ENCODE results near the gene LRTM2.

Gene LRTM2

DNA sequence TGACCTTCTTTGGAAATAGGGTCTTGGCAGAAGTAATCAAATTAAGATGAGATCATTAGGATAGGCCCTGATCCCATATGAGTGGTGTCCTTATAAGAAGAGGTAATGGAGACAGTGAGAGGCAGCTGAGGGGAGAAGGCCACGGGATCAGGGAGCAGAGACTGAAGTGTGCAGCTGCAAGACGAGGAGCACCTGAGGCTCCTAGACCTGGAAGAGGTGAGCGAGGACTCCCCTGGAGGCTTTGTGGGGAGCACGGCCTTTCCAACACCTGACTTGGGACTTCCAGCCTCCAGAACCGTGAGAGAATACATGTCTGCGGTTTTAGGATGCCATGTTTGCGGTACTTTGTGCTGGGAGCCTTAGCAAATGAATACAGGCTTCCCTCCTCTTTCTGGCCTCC, 37.5 kb downstream of the LRTM2 start:
- no peak overlapping the region for H2AFZ ChIP-seq (ENCODE audit: low read length)
- no peaks in the 10 kb centered on the region for H3K4me1 ChIP-seq (ENCODE audit: control insufficient read depth in 2 of 2, insufficient read depth in 1 of 2, low read depth in 1 of 2, low read length in 2 of 2)
- H3K36me3 ChIP-seq (replicated peaks in 1 of 2; ENCODE audit: control insufficient read depth in 2 of 2, insufficient read depth in 2 of 2, low read length in 2 of 2): no peaks in the 10 kb centered on the region
- no peak overlapping the region for H2BK15ac ChIP-seq (ENCODE audit: low read length)
- no peak overlapping the region for H3K9ac ChIP-seq (ENCODE audit: low read depth, low read length, poor library complexity)
- H3K27ac ChIP-seq (replicated peaks; ENCODE audit: low read length): no peak overlapping the region
- H2BK5ac ChIP-seq (ENCODE audit: low read length): no peak overlapping the region
- peaks cover 0 to 32% of the 10 kb centered on the region in 2 donors for H3K9me3 ChIP-seq (replicated peaks in 1 of 2; ENCODE audit: control insufficient read depth in 2 of 2, insufficient read depth in 1 of 2, low read depth in 1 of 2, low read length in 2 of 2)
- no peak overlapping the region for H3K18ac ChIP-seq (ENCODE audit: low read length)
- H3K4ac ChIP-seq (ENCODE audit: low read length): no peak overlapping the region
- H4K8ac ChIP-seq (ENCODE audit: low read depth, low read length): no peak overlapping the region
- no peak overlapping the region for H2AK5ac ChIP-seq (ENCODE audit: low read depth, low read length)
- H3K23ac ChIP-seq (ENCODE audit: low read depth, low read length, poor library complexity): no peak overlapping the region
- H3K4me3 ChIP-seq (ENCODE audit: low read length in 2 of 2): no peak overlapping the region
- WGBS, 2 donors (ENCODE audit: extremely low coverage in 2 of 2, insufficient read length in 2 of 2, insufficient replicate concordance in 1 of 2): no CpG with 5 or more reads among the region's 7 CpGs
- peaks cover 0 to 29% (median 0%) of the 10 kb centered on the region in 3 experiments for H3K27me3 ChIP-seq (ENCODE audit: control insufficient read depth in 3 of 3, insufficient read depth in 3 of 3, low read depth in 1 of 3, low read length in 3 of 3)
- no peak overlapping the region for H4K91ac ChIP-seq (ENCODE audit: low read depth, low read length, poor library complexity)
- H3K14ac ChIP-seq (ENCODE audit: low read length): no peak overlapping the region
- DNase-seq (ENCODE audit: low spot score): no peak
- no peak overlapping the region for H3K4me2 ChIP-seq (ENCODE audit: insufficient read depth, low read length, poor library complexity, severe bottlenecking)
- no peak overlapping the region for H2BK120ac ChIP-seq (ENCODE audit: low read depth, low read length)
- no peaks in the 10 kb centered on the region for H3K79me1 ChIP-seq (ENCODE audit: low read depth, low read length)
- H2BK12ac ChIP-seq (ENCODE audit: low read length): no peak overlapping the region

- no peak overlapping the region for H3K9ac ChIP-seq (ENCODE audit: low read depth, low read length, poor library complexity)
- H3K14ac ChIP-seq (ENCODE audit: low read length): no peak overlapping the region
- H3K27ac ChIP-seq (replicated peaks; ENCODE audit: low read length): no peak overlapping the region
- peak overlapping the region; percentile 46 for H3K18ac ChIP-seq (ENCODE audit: low read length)
- H4K91ac ChIP-seq (ENCODE audit: low read depth, low read length, poor library complexity): no peak overlapping the region
- no peak overlapping the region for H3K4me3 ChIP-seq (ENCODE audit: low read length in 2 of 2)
- no CpG with 5 or more reads among the region's 11 CpGs for WGBS, 2 donors (ENCODE audit: extremely low coverage in 2 of 2, insufficient read length in 2 of 2, insufficient replicate concordance in 1 of 2)
- H3K4me2 ChIP-seq (ENCODE audit: insufficient read depth, low read length, poor library complexity, severe bottlenecking): no peak overlapping the region
- H3K27me3 ChIP-seq (ENCODE audit: control insufficient read depth in 3 of 3, insufficient read depth in 3 of 3, low read depth in 1 of 3, low read length in 3 of 3): peaks cover 0 to 29% (median 0%) of the 10 kb centered on the region in 3 experiments
- no peak overlapping the region for H2BK12ac ChIP-seq (ENCODE audit: low read length)
- no peaks in the 10 kb centered on the region for H3K79me1 ChIP-seq (ENCODE audit: low read depth, low read length)
- H2AFZ ChIP-seq (ENCODE audit: low read length): no peak overlapping the region
- no peak for DNase-seq (ENCODE audit: low spot score)
- no peak overlapping the region for H3K23ac ChIP-seq (ENCODE audit: low read depth, low read length, poor library complexity)
- no peak overlapping the region for H2AK5ac ChIP-seq (ENCODE audit: low read depth, low read length)
- H2BK15ac ChIP-seq (ENCODE audit: low read length): no peak overlapping the region
- peaks cover 0 to 30% of the 10 kb centered on the region in 2 donors for H3K9me3 ChIP-seq (replicated peaks in 1 of 2; ENCODE audit: control insufficient read depth in 2 of 2, insufficient read depth in 1 of 2, low read depth in 1 of 2, low read length in 2 of 2)
- no peak overlapping the region for H4K8ac ChIP-seq (ENCODE audit: low read depth, low read length)
- no peak overlapping the region for H3K4ac ChIP-seq (ENCODE audit: low read length)
- H2BK120ac ChIP-seq (ENCODE audit: low read depth, low read length): no peak overlapping the region
- no peak overlapping the region for H2BK5ac ChIP-seq (ENCODE audit: low read length)
- no peaks in the 10 kb centered on the region for H3K4me1 ChIP-seq (ENCODE audit: control insufficient read depth in 2 of 2, insufficient read depth in 1 of 2, low read depth in 1 of 2, low read length in 2 of 2)
- no peaks in the 10 kb centered on the region for H3K36me3 ChIP-seq (replicated peaks in 1 of 2; ENCODE audit: control insufficient read depth in 2 of 2, insufficient read depth in 2 of 2, low read length in 2 of 2)
These were observed 38.1 kb downstream of the LRTM2 start for GRCh38 chr12:1858456-1858855.

GRCh38 chr12:1859643-1860042, 39.3 kb downstream of the LRTM2 start:
- no peak overlapping the region for H2BK120ac ChIP-seq (ENCODE audit: low read depth, low read length)
- peaks cover 0 to 28% of the 10 kb centered on the region in 2 donors for H3K9me3 ChIP-seq (replicated peaks in 1 of 2; ENCODE audit: control insufficient read depth in 2 of 2, insufficient read depth in 1 of 2, low read depth in 1 of 2, low read length in 2 of 2)
- no peak overlapping the region for H3K4ac ChIP-seq (ENCODE audit: low read length)
- H4K91ac ChIP-seq (ENCODE audit: low read depth, low read length, poor library complexity): no peak overlapping the region
- peak overlapping the region in 1 of 2 donors; percentile 31 for H3K4me3 ChIP-seq (ENCODE audit: low read length in 2 of 2)
- no peaks in the 10 kb centered on the region for H3K36me3 ChIP-seq (replicated peaks in 1 of 2; ENCODE audit: control insufficient read depth in 2 of 2, insufficient read depth in 2 of 2, low read length in 2 of 2)
- DNase-seq (ENCODE audit: low spot score): no peak
- H2BK15ac ChIP-seq (ENCODE audit: low read length): no peak overlapping the region
- H3K27me3 ChIP-seq (ENCODE audit: control insufficient read depth in 3 of 3, insufficient read depth in 3 of 3, low read depth in 1 of 3, low read length in 3 of 3): peaks cover 0 to 26% (median 0%) of the 10 kb centered on the region in 3 experiments
- H2AK5ac ChIP-seq (ENCODE audit: low read depth, low read length): no peak overlapping the region
- H3K4me1 ChIP-seq (ENCODE audit: control insufficient read depth in 2 of 2, insufficient read depth in 1 of 2, low read depth in 1 of 2, low read length in 2 of 2): no peaks in the 10 kb centered on the region
- no peak overlapping the region for H3K14ac ChIP-seq (ENCODE audit: low read length)
- H4K8ac ChIP-seq (ENCODE audit: low read depth, low read length): no peak overlapping the region
- H3K27ac ChIP-seq (replicated peaks; ENCODE audit: low read length): no peak overlapping the region
- no peak overlapping the region for H2BK12ac ChIP-seq (ENCODE audit: low read length)
- no peak overlapping the region for H3K18ac ChIP-seq (ENCODE audit: low read length)
- no peak overlapping the region for H2AFZ ChIP-seq (ENCODE audit: low read length)
- no peak overlapping the region for H2BK5ac ChIP-seq (ENCODE audit: low read length)
- no peaks in the 10 kb centered on the region for H3K79me1 ChIP-seq (ENCODE audit: low read depth, low read length)
- no peak overlapping the region for H3K23ac ChIP-seq (ENCODE audit: low read depth, low read length, poor library complexity)
- no CpG with 5 or more reads among the region's 7 CpGs for WGBS, 2 donors (ENCODE audit: extremely low coverage in 2 of 2, insufficient read length in 2 of 2, insufficient replicate concordance in 1 of 2)
- H3K9ac ChIP-seq (ENCODE audit: low read depth, low read length, poor library complexity): no peak overlapping the region
- no peak overlapping the region for H3K4me2 ChIP-seq (ENCODE audit: insufficient read depth, low read length, poor library complexity, severe bottlenecking)

DNA sequence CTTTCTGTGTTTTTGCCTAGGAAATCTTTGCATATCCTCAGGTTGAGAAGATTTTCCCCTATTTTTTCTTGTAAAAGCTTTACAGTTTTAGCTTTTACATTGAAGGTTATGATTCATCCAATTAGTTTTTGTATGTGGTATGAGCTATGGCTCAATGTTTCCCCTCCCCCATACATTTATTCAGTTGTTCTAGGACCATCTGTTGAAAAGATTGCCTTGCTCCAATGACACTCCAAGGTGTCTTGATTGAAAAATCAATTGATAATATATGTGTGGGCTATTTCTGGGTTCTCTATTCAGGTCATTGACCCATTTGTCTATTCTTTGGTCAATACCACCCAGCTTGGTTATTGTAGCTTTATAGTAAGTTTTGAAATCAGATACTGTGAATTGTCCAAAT, 42.6 kb downstream of the LRTM2 start:
- Histone ChIP-seq H3K14ac (ENCODE audit: low read length) (no peak overlapping the region), H3K27ac (replicated peaks; ENCODE audit: low read length) (no peak overlapping the region), H2BK12ac (ENCODE audit: low read length) (no peak overlapping the region), H3K79me1 (ENCODE audit: low read depth, low read length) (no peaks in the 10 kb centered on the region), H3K18ac (ENCODE audit: low read length) (no peak overlapping the region), H3K9ac (ENCODE audit: low read depth, low read length, poor library complexity) (no peak overlapping the region), H2AK5ac (ENCODE audit: low read depth, low read length) (no peak overlapping the region), H4K8ac (ENCODE audit: low read depth, low read length) (no peak overlapping the region), H3K36me3 (replicated peaks in 1 of 2; ENCODE audit: control insufficient read depth in 2 of 2, insufficient read depth in 2 of 2, low read length in 2 of 2) (peaks cover 0 to 2% of the 10 kb centered on the region in 2 donors), H2BK120ac (ENCODE audit: low read depth, low read length) (no peak overlapping the region), H3K4ac (ENCODE audit: low read length) (no peak overlapping the region), H3K4me2 (ENCODE audit: insufficient read depth, low read length, poor library complexity, severe bottlenecking) (no peak overlapping the region), H3K27me3 (ENCODE audit: control insufficient read depth in 3 of 3, insufficient read depth in 3 of 3, low read depth in 1 of 3, low read length in 3 of 3) (peaks cover 0 to 12% (median 0%) of the 10 kb centered on the region in 3 experiments), H3K9me3 (replicated peaks in 1 of 2; ENCODE audit: control insufficient read depth in 2 of 2, insufficient read depth in 1 of 2, low read depth in 1 of 2, low read length in 2 of 2) (peaks cover 4 to 8% of the 10 kb centered on the region in 2 donors), H4K91ac (ENCODE audit: low read depth, low read length, poor library complexity) (no peak overlapping the region), H2AFZ (ENCODE audit: low read length) (no peak overlapping the region), H3K4me1 (ENCODE audit: control insufficient read depth in 2 of 2, insufficient read depth in 1 of 2, low read depth in 1 of 2, low read length in 2 of 2) (no peaks in the 10 kb centered on the region), H2BK5ac (ENCODE audit: low read length) (no peak overlapping the region), H2BK15ac (ENCODE audit: low read length) (no peak overlapping the region), H3K4me3 (ENCODE audit: low read length in 2 of 2) (no peak overlapping the region), H3K23ac (ENCODE audit: low read depth, low read length, poor library complexity) (no peak overlapping the region)
- DNase-seq (ENCODE audit: low spot score): no peak
